GM10266 (cell line): ENCODE data around the gene CACNA1C.

ENCODE experiments used
- DNase-seq: peaks from one replicate; pipeline ENCODE4 v3.0.0; 2012; ENCODE audit errors: extremely low spot score
- TF ChIP-seq, protein P1 (sequence below): IDR thresholded peaks from 2 replicates; pipeline ENCODE4 v1.5.1; 2012; ENCODE audit warnings: mild to moderate bottlenecking, low read depth; ENCODE audit not compliant: control insufficient read depth, insufficient read depth; ENCODE audit errors: missing control alignments

The CACNA1C gene

DNA sequence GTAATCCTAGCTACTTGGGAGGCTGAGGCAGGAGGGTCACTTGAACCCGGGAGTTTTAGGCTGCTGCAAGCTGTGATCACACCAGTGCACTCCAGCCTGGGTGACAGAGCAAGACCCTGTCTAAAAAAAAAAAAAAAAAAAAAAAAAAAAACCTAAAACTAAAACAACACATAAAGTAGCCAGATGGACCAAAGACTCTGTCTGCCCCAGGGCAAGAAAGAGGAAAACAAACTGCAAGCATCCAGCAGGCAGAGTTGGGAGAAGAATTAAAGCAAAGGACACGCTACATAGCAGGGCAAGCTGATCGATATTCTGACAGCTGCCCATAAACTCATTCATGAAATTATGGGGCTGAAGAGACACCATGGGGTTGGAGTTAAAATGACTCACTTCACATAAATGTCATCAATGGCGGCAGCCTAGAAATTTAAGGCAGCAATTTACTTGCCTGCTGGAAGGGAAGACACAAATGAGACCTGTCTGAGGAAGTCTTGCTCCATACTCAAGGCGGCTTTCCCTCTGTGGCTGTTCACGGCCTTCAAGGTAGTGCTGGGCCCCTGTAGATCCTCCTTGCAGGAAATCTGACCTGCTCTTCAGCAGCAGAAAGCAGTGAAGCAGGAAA, 482.9 kb downstream of the CACNA1C start:
- TF ChIP-seq, protein P1, sequence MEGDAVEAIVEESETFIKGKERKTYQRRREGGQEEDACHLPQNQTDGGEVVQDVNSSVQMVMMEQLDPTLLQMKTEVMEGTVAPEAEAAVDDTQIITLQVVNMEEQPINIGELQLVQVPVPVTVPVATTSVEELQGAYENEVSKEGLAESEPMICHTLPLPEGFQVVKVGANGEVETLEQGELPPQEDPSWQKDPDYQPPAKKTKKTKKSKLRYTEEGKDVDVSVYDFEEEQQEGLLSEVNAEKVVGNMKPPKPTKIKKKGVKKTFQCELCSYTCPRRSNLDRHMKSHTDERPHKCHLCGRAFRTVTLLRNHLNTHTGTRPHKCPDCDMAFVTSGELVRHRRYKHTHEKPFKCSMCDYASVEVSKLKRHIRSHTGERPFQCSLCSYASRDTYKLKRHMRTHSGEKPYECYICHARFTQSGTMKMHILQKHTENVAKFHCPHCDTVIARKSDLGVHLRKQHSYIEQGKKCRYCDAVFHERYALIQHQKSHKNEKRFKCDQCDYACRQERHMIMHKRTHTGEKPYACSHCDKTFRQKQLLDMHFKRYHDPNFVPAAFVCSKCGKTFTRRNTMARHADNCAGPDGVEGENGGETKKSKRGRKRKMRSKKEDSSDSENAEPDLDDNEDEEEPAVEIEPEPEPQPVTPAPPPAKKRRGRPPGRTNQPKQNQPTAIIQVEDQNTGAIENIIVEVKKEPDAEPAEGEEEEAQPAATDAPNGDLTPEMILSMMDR: no peak
- DNase-seq: no peak

DNA sequence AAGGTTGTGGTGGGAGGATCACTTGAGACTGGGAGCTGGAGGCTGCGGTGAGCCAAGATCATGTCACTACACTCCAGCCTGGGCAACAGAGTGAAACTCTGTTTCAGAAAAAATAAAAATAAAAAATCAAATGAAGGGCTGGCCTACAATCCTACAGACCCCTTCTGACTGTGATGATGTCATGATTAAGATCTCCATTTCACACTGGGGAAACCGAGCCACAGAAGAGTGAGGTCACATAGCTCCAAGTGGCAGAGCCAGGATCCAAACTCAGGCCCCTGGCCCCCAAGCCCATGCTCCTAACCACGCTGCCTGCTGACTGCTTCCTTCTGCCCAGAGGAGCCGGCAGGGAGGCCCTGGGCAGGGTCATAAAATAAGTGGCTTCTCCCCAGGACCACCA, 483.9 kb downstream of the CACNA1C start:
- DNase-seq: no peak
- TF ChIP-seq, protein P1: no peak

GRCh38 chr12:2537868-2538541, 485.2 kb downstream of the CACNA1C start:
- TF ChIP-seq, protein P1: no peak
- no peak for DNase-seq

GRCh38 chr12:2539938-2540337, 487.2 kb downstream of the CACNA1C start:
- TF ChIP-seq, protein P1: no peak
- no peak for DNase-seq

DNA sequence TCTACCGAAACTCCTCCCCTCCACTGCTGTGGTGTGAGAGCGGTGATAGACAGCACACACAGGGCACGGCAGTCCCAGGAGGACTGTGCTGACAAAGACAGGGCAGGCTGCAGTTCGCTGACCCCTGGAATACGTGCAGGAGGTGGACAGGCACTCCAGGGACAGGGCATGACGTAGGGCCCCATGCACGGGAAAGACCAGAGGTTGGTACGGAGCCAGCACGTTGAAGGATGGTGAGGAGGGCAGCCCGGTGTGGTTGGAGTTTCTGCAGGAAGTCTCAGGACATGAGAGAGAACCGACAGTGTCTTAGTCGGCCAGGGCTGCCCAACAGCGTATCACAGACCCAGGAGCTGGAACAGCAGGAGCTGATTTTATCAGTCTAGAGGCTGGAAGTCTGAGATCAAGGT, 487.8 kb downstream of the CACNA1C start:
- TF ChIP-seq, protein P1: no peak
- no peak for DNase-seq

GRCh38 chr12:2541631-2542204, 488.9 kb downstream of the CACNA1C start:
- TF ChIP-seq, protein P1: no peak
- DNase-seq: no peak

DNA sequence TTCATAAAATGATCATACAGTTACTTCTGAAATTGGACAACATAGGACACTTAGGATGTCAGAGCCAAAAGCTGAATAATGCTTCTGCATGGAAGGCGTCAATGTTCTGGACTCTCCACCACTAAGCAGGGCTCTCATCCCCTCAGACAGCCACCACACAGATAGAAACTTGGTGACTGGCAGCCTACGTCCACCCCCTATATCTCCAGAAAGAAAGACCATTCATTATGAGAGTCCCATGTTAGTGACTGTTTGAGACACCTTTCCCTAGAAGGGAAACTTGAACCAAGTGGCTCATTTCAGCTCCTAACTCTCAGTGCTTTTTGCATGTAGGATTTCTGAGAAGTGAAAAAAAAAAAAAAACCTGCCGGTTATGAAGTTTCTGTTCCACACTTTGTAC, 491.0 kb downstream of the CACNA1C start:
- DNase-seq: no peak
- TF ChIP-seq, protein P1: no peak
